ENCODE results near the gene BRSK2. TPM values are rescaled to one million over a fixed set of nuclear protein-coding genes. Genes with fewer than 3 reads are reported as not detected.

Gene BRSK2
- polyA plus RNA-seq, 1 of the 3 experiments (the other 2 are of a cell fraction): 0.64 TPM

GRCh38 chr11:1463056-1463455 lies 73.3 kb downstream of the BRSK2 start:
- ChIA-PET POLR2A (no interaction called here), CTCF (interaction anchor here (1.0 to 1.7 kb wide), 3 partner anchors 14 to 52 kb away, joined by 3 to 4 read pairs (median 3); no protein-coding TSS in a partner anchor)
- TF ChIP-seq, protein P1, sequence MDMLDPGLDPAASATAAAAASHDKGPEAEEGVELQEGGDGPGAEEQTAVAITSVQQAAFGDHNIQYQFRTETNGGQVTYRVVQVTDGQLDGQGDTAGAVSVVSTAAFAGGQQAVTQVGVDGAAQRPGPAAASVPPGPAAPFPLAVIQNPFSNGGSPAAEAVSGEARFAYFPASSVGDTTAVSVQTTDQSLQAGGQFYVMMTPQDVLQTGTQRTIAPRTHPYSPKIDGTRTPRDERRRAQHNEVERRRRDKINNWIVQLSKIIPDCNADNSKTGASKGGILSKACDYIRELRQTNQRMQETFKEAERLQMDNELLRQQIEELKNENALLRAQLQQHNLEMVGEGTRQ (IDR thresholded peaks at IDR 0.05; ENCODE audit: borderline replicate concordance, low read depth, low read length): no peak
- TF ChIP-seq YY1 (IDR thresholded peaks at IDR 0.05; ENCODE audit: low read depth) (no peak), ELF1 (IDR thresholded peaks at IDR 0.05) (no peak), SIN3A (IDR thresholded peaks at IDR 0.05; ENCODE audit: borderline replicate concordance, low read depth, low read length) (no peak), PBX3 (IDR thresholded peaks at IDR 0.05) (no peak), POLR2AphosphoS5 (IDR thresholded peaks at IDR 0.05; ENCODE audit: low read depth, low read length) (no peak), CHD2 (IDR thresholded peaks at IDR 0.05; ENCODE audit: low read length, partially characterized antibody) (no peak), MXI1 (IDR thresholded peaks at IDR 0.05; ENCODE audit: low read depth, low read length) (no peak), RCOR1 (IDR thresholded peaks at IDR 0.05; ENCODE audit: low read length) (no peak), NRF1 (IDR thresholded peaks at IDR 0.05; ENCODE audit: low read depth, low read length) (no peak), RXRA (IDR thresholded peaks at IDR 0.05; ENCODE audit: borderline replicate concordance, low read depth) (no peak), EZH2phosphoT487 (IDR thresholded peaks at IDR 0.05; ENCODE audit: borderline replicate concordance, low read depth) (no peak)
- TF ChIP-seq, protein P2, sequence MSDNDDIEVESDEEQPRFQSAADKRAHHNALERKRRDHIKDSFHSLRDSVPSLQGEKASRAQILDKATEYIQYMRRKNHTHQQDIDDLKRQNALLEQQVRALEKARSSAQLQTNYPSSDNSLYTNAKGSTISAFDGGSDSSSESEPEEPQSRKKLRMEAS (IDR thresholded peaks at IDR 0.05; ENCODE audit: low read depth): no peak
- TF ChIP-seq, protein P3, sequence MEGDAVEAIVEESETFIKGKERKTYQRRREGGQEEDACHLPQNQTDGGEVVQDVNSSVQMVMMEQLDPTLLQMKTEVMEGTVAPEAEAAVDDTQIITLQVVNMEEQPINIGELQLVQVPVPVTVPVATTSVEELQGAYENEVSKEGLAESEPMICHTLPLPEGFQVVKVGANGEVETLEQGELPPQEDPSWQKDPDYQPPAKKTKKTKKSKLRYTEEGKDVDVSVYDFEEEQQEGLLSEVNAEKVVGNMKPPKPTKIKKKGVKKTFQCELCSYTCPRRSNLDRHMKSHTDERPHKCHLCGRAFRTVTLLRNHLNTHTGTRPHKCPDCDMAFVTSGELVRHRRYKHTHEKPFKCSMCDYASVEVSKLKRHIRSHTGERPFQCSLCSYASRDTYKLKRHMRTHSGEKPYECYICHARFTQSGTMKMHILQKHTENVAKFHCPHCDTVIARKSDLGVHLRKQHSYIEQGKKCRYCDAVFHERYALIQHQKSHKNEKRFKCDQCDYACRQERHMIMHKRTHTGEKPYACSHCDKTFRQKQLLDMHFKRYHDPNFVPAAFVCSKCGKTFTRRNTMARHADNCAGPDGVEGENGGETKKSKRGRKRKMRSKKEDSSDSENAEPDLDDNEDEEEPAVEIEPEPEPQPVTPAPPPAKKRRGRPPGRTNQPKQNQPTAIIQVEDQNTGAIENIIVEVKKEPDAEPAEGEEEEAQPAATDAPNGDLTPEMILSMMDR (IDR thresholded peaks at IDR 0.05): no peak
- TF ChIP-seq, protein P4, sequence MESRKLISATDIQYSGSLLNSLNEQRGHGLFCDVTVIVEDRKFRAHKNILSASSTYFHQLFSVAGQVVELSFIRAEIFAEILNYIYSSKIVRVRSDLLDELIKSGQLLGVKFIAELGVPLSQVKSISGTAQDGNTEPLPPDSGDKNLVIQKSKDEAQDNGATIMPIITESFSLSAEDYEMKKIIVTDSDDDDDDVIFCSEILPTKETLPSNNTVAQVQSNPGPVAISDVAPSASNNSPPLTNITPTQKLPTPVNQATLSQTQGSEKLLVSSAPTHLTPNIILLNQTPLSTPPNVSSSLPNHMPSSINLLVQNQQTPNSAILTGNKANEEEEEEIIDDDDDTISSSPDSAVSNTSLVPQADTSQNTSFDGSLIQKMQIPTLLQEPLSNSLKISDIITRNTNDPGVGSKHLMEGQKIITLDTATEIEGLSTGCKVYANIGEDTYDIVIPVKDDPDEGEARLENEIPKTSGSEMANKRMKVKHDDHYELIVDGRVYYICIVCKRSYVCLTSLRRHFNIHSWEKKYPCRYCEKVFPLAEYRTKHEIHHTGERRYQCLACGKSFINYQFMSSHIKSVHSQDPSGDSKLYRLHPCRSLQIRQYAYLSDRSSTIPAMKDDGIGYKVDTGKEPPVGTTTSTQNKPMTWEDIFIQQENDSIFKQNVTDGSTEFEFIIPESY (IDR thresholded peaks at IDR 0.05; ENCODE audit: borderline replicate concordance, low read depth): no peak
- Histone ChIP-seq H3K4me3 (ENCODE audit: low read depth in 2 of 2, low read length in 1 of 2) (no peak overlapping the region), H3K79me2 (ENCODE audit: insufficient read depth) (no peaks in the 10 kb centered on the region), H3K36me3 (replicated peaks in 1 of 2; ENCODE audit: control insufficient read depth in 1 of 2, insufficient read depth in 2 of 2, low read length in 1 of 2) (no peaks in the 10 kb centered on the region), H3K4me1 (ENCODE audit: control insufficient read depth in 1 of 2, insufficient read depth in 2 of 2, low read depth in 1 of 2, low read length in 1 of 2) (peaks cover 0 to 7% of the 10 kb centered on the region in 2 experiments; a peak in 1 of 4 replicates), H3K4me2 (no peak overlapping the region), H3K9me2 (no peaks in the 10 kb centered on the region), H4K20me1 (ENCODE audit: insufficient read depth) (no peaks in the 10 kb centered on the region), H3K9me3 (no peaks in the 10 kb centered on the region), H3F3A (replicated peaks; ENCODE audit: insufficient read depth) (no peaks in the 10 kb centered on the region), H3K9ac (no peak overlapping the region), H3K27me3 (ENCODE audit: insufficient read depth) (no peaks in the 10 kb centered on the region), H2AFZ (ENCODE audit: low read depth) (no peak overlapping the region), H3K27ac (ENCODE audit: low read depth in 2 of 2, low read length in 1 of 2) (no peak overlapping the region; a peak in 1 of 4 replicates)
- no peak for DNase-seq
- WGBS (ENCODE audit: low lambda C conversion rate): 91% methylated on average over 4 of the region's 16 CpGs
